WTC11 (cell line): ENCODE data around the gene RAPGEF5. TPM values are rescaled to one million over a fixed set of nuclear protein-coding genes. Genes with fewer than 3 reads are reported as not detected.

Experiments
- ATAC-seq: fragments of 200-7000 bp; cut with Tn5 transposase; 2 replicates; pipeline ENCODE4 v1.10.0; 2021; ENCODE audit warnings: mild to moderate bottlenecking, moderate library complexity
- CTCF ChIA-PET: fragments of 300-600 bp; sonication (Branson Sonifier 250); formaldehyde crosslinking; loops from one replicate; lab custom pipeline; 2021; ENCODE audit warnings: antibody characterized with exemption; lab: Charles Lee
- POLR2A ChIA-PET: fragments of 350-600 bp; sonication (Branson Sonifier 250); formaldehyde crosslinking; loops from one replicate; lab custom pipeline; 2021; ENCODE audit warnings: antibody characterized with exemption; lab: Charles Lee
- DNase-seq: peaks from one replicate; pipeline ENCODE4 v3.0.0; 2021; ENCODE audit warnings: low spot score
- H3K27ac Mint-ChIP-seq: 2 replicates; pipeline ENCODE4 v1.8.0; 2021; ENCODE audit warnings: mixed read lengths
- H3K27me3 Mint-ChIP-seq: 2 replicates; pipeline ENCODE4 v1.8.0; 2021; ENCODE audit warnings: low read depth, mild to moderate bottlenecking, moderate library complexity, mixed read lengths
- H3K36me3 Mint-ChIP-seq: 2 replicates; pipeline ENCODE4 v1.8.0; 2021; ENCODE audit warnings: mixed read lengths
- H3K4me1 Mint-ChIP-seq: 2 replicates; pipeline ENCODE4 v1.8.0; 2022; ENCODE audit warnings: mixed read lengths
- H3K4me3 Mint-ChIP-seq: 2 replicates; pipeline ENCODE4 v1.8.0; 2021; ENCODE audit warnings: mild to moderate bottlenecking, moderate library complexity, mixed read lengths
- H3K9me3 Mint-ChIP-seq: 2 replicates; pipeline ENCODE4 v1.8.0; 2021; ENCODE audit warnings: mixed read lengths
- AFF4 ChIP-seq: sonication (generic); formaldehyde crosslinking; IDR thresholded peaks from 2 replicates; pipeline ENCODE4 v1.8.1; 2023; ENCODE audit warnings: mild to moderate bottlenecking, missing genetic modification reagents, borderline replicate concordance
- E2F5 ChIP-seq: sonication (generic); formaldehyde crosslinking; IDR thresholded peaks from 2 replicates; pipeline ENCODE4 v1.8.1; 2022; ENCODE audit warnings: mild to moderate bottlenecking, moderate library complexity, missing genetic modification reagents
- ELF4 ChIP-seq: sonication (generic); formaldehyde crosslinking; IDR thresholded peaks from 2 replicates; pipeline ENCODE4 v1.8.1; 2022; ENCODE audit warnings: low read depth, mild to moderate bottlenecking, moderate library complexity, missing genetic modification reagents
- ERG ChIP-seq: fragments of 250-450 bp; sonication (Bioruptor Pico); IDR thresholded peaks from 2 replicates; pipeline ENCODE4 v1.8.0; 2021; ENCODE audit warnings: mild to moderate bottlenecking
- FOXJ3 ChIP-seq: sonication (generic); formaldehyde crosslinking; IDR thresholded peaks from 2 replicates; pipeline ENCODE4 v1.9.0; 2021; ENCODE audit warnings: missing genetic modification reagents, mild to moderate bottlenecking, borderline replicate concordance
- NR2C2 ChIP-seq: sonication (generic); formaldehyde crosslinking; IDR thresholded peaks from 2 replicates; pipeline ENCODE4 v1.8.0; 2022; ENCODE audit warnings: mild to moderate bottlenecking, missing genetic modification reagents
- SMAD4 ChIP-seq: sonication (generic); formaldehyde crosslinking; IDR thresholded peaks from 2 replicates; pipeline ENCODE4 v1.8.0; 2022; ENCODE audit warnings: mild to moderate bottlenecking, missing genetic modification reagents
- STAT6 ChIP-seq: sonication (generic); formaldehyde crosslinking; conservative IDR thresholded peaks from 2 replicates; pipeline ENCODE4 v1.8.1; 2023; ENCODE audit warnings: mild to moderate bottlenecking, low read depth, missing genetic modification reagents, moderate library complexity
- ZBTB21 ChIP-seq: sonication (generic); formaldehyde crosslinking; IDR thresholded peaks from 2 replicates; pipeline ENCODE4 v1.8.1; 2023; ENCODE audit warnings: mild to moderate bottlenecking, missing genetic modification reagents, borderline replicate concordance
- ZNF512 ChIP-seq: sonication (generic); formaldehyde crosslinking; IDR thresholded peaks from 2 replicates; pipeline ENCODE4 v1.8.1; 2022; ENCODE audit warnings: missing genetic modification reagents, borderline replicate concordance
- total RNA-seq: library from RNA; stranded (reverse); gene quantifications from 3 replicates; pipeline ENCODE4 v1.2.3, GENCODE V29; 2021
- TF ChIP-seq, protein P1 (sequence below): sonication (generic); formaldehyde crosslinking; IDR thresholded peaks from 2 replicates; pipeline ENCODE4 v1.8.0; 2023; ENCODE audit warnings: mild to moderate bottlenecking, missing genetic modification reagents

Gene RAPGEF5
- total RNA-seq, 1 experiment from 2014 or later, result 12.3 TPM

- TF ChIP-seq, protein P1, sequence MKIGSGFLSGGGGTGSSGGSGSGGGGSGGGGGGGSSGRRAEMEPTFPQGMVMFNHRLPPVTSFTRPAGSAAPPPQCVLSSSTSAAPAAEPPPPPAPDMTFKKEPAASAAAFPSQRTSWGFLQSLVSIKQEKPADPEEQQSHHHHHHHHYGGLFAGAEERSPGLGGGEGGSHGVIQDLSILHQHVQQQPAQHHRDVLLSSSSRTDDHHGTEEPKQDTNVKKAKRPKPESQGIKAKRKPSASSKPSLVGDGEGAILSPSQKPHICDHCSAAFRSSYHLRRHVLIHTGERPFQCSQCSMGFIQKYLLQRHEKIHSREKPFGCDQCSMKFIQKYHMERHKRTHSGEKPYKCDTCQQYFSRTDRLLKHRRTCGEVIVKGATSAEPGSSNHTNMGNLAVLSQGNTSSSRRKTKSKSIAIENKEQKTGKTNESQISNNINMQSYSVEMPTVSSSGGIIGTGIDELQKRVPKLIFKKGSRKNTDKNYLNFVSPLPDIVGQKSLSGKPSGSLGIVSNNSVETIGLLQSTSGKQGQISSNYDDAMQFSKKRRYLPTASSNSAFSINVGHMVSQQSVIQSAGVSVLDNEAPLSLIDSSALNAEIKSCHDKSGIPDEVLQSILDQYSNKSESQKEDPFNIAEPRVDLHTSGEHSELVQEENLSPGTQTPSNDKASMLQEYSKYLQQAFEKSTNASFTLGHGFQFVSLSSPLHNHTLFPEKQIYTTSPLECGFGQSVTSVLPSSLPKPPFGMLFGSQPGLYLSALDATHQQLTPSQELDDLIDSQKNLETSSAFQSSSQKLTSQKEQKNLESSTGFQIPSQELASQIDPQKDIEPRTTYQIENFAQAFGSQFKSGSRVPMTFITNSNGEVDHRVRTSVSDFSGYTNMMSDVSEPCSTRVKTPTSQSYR (CRISPR knock-in tag), result no peak
- TF ChIP-seq E2F5 (CRISPR knock-in tag) (no peak), ZNF512 (no peak)
- TF ChIP-seq, all 79 proteins: peak for 0
These were observed 29.9 kb upstream of the RAPGEF5 start (continued) for GRCh38 chr7:22386865-22387264.

- Mint-ChIP-seq H3K4me1 (peaks cover 27% of the 10 kb centered on the region), H3K36me3 (no peaks in the 10 kb centered on the region), H3K4me3 (no peak overlapping the region), H3K9me3 (no peaks in the 10 kb centered on the region), H3K27me3 (no peaks in the 10 kb centered on the region), H3K27ac (no peak overlapping the region)
- no peak for ATAC-seq
- no peak for DNase-seq
- TF ChIP-seq SMAD4 (no peak), ZBTB21 (no peak), NR2C2 (CRISPR knock-in tag) (no peak), FOXJ3 (CRISPR knock-in tag) (no peak)
- CTCF ChIA-PET, result no interaction called here
- POLR2A ChIA-PET, result no interaction called here
These were observed 29.4 kb upstream of the RAPGEF5 start for GRCh38 chr7:22386206-22386858.

GRCh38 chr7:22385326-22385725 lies 28.4 kb upstream of the RAPGEF5 start:
- TF ChIP-seq ELF4, result no peak
- TF ChIP-seq ERG (CRISPR knock-in tag), result no peak
- TF ChIP-seq AFF4 (CRISPR knock-in tag), result no peak
- no peak for TF ChIP-seq NR2C2 (CRISPR knock-in tag)
- no peak for TF ChIP-seq STAT6
- TF ChIP-seq, all 79 proteins: peak for 0
- POLR2A ChIA-PET, result no interaction called here
- Mint-ChIP-seq H3K27ac (no peak overlapping the region), H3K4me1 (peaks cover 20% of the 10 kb centered on the region), H3K4me3 (no peak overlapping the region), H3K27me3 (no peaks in the 10 kb centered on the region), H3K36me3 (no peaks in the 10 kb centered on the region), H3K9me3 (no peaks in the 10 kb centered on the region)
- DNase-seq (no peak), ATAC-seq (no peak)
- CTCF ChIA-PET, result no interaction called here
